Measurements from ENCODE around the gene ABCC8.
A peak's percentile ranks its signal among the peaks of the same experiment; 100 is the strongest.

Gene ABCC8

DNA sequence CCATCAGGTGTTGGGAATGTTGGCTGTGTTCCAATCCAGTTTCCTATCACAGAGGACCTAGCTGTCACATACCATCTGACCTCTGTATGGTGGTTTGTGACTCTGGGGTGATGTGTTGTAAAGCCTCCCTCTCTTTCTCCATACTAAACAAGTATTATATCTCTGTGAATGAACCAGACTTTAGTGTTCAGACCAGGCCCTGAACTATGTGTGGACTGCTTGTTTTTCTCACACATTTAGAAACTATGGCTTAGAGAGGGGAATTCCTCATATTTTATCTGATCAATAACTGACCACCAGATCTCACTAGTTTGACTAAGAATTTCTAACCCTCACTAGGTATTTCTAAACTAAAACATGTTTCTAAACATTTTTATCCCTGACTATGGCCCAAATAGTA is 107.6 kb downstream of the ABCC8 start:
- no peak for TF ChIP-seq SPI1 (IDR thresholded peaks at IDR 0.05; ENCODE audit: low read depth, low read length)
- TF ChIP-seq POLR2A (IDR thresholded peaks at IDR 0.05; ENCODE audit: low read depth, low read length), result no peak
- no peak for TF ChIP-seq TAF1 (IDR thresholded peaks at IDR 0.05; ENCODE audit: low read depth, low read length)
- no peak for TF ChIP-seq POU2F2 (IDR thresholded peaks at IDR 0.05; ENCODE audit: low read depth, low read length)
- no peak for TF ChIP-seq PAX5 (IDR thresholded peaks at IDR 0.05; ENCODE audit: insufficient read depth, low read length, severe bottlenecking)
- no peak for TF ChIP-seq POLR2AphosphoS5 (IDR thresholded peaks at IDR 0.05; ENCODE audit: low read depth, low read length)
- FAIRE-seq (no peak), DNase-seq (ENCODE audit: insufficient read length, low spot score) (no peak)

- FAIRE-seq (no peak), DNase-seq (ENCODE audit: insufficient read length, low spot score) (no peak)
- TF ChIP-seq SPI1 (IDR thresholded peaks at IDR 0.05; ENCODE audit: low read depth, low read length) (no peak), POU2F2 (IDR thresholded peaks at IDR 0.05; ENCODE audit: low read depth, low read length) (no peak), POLR2A (IDR thresholded peaks at IDR 0.05; ENCODE audit: low read depth, low read length) (no peak), TAF1 (IDR thresholded peaks at IDR 0.05; ENCODE audit: low read depth, low read length) (no peak), PAX5 (IDR thresholded peaks at IDR 0.05; ENCODE audit: insufficient read depth, low read length, severe bottlenecking) (no peak), POLR2AphosphoS5 (IDR thresholded peaks at IDR 0.05; ENCODE audit: low read depth, low read length) (no peak)
Observed at GRCh38 chr11:17368551-17368950, 108.1 kb downstream of the ABCC8 start.

DNA sequence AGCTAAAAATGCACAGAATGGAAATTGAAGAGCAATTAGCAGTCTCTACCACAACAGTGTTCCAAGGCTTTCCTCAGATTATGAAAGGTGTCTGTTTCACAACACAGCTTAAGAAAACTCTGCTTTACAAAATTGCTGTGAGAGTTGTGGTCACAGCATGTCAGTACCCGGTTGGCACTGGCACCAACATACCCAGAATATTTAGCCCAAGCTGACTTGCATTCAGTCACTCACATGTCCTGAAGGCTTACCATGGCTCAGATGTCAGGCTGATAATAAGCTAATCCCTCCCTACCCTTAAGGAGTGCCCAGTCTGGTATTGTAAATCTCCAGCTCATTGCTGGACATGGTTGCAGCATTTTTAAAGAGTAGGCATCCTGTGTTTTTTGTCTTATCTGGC is 110.2 kb downstream of the ABCC8 start:
- TF ChIP-seq POU2F2 (IDR thresholded peaks at IDR 0.05; ENCODE audit: low read depth, low read length), result no peak
- no peak for TF ChIP-seq POLR2AphosphoS5 (IDR thresholded peaks at IDR 0.05; ENCODE audit: low read depth, low read length)
- TF ChIP-seq PAX5 (IDR thresholded peaks at IDR 0.05; ENCODE audit: insufficient read depth, low read length, severe bottlenecking), result no peak
- TF ChIP-seq POLR2A (IDR thresholded peaks at IDR 0.05; ENCODE audit: low read depth, low read length), result no peak
- no peak for TF ChIP-seq TAF1 (IDR thresholded peaks at IDR 0.05; ENCODE audit: low read depth, low read length)
- no peak for TF ChIP-seq SPI1 (IDR thresholded peaks at IDR 0.05; ENCODE audit: low read depth, low read length)

GRCh38 chr11:17354601-17354991 is 122.0 kb downstream of the ABCC8 start:
- FAIRE-seq (no peak), DNase-seq (ENCODE audit: insufficient read length, low spot score) (peak; percentile 29)
- TF ChIP-seq TAF1 (IDR thresholded peaks at IDR 0.05; ENCODE audit: low read depth, low read length) (no peak), POLR2A (IDR thresholded peaks at IDR 0.05; ENCODE audit: low read depth, low read length) (no peak), SPI1 (IDR thresholded peaks at IDR 0.05; ENCODE audit: low read depth, low read length) (no peak), POU2F2 (IDR thresholded peaks at IDR 0.05; ENCODE audit: low read depth, low read length) (no peak), POLR2AphosphoS5 (IDR thresholded peaks at IDR 0.05; ENCODE audit: low read depth, low read length) (no peak), PAX5 (IDR thresholded peaks at IDR 0.05; ENCODE audit: insufficient read depth, low read length, severe bottlenecking) (no peak)

More for the DNA sequence above, 110.2 kb downstream of the ABCC8 start:
- FAIRE-seq, result no peak
- no peak for DNase-seq (ENCODE audit: insufficient read length, low spot score)

DNA sequence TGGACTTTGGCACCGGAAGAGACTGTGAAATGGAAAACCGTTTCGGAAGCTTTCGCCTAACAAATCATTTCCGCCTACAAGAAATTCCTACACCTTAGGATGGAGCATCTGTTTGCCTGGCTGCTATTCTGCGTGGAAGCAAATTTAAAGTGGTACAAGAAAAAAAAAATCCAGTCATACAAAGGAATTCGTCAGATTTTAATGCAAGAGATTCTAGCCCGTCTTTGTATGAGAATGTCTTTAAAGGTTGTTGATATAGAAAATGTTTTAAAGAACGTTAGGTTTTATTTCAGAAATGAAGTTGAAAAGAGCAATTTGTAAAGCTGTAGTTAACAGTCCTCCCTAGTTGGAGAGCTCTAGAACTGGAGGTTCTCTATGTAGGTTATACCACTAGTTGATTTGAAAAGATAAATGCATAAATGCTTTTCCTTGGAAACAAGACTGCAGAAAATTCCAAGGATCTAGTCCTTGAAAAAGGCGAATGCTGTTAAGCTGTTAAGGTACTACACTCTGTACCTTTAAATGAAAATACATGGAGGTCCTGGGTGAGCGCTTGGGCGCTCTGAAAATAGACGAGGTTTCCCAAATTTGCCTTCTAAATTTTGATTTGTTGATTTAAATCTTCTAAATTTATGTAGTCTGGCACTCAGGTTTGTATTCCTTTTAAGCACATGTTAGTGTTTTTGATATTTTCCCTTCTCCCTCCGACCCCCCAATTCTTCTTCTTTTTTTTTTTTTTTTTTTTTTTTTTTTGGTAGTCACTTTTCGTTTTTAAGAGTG is 122.6 kb downstream of the ABCC8 start:
- no peak for DNase-seq (ENCODE audit: insufficient read length, low spot score)

DNA sequence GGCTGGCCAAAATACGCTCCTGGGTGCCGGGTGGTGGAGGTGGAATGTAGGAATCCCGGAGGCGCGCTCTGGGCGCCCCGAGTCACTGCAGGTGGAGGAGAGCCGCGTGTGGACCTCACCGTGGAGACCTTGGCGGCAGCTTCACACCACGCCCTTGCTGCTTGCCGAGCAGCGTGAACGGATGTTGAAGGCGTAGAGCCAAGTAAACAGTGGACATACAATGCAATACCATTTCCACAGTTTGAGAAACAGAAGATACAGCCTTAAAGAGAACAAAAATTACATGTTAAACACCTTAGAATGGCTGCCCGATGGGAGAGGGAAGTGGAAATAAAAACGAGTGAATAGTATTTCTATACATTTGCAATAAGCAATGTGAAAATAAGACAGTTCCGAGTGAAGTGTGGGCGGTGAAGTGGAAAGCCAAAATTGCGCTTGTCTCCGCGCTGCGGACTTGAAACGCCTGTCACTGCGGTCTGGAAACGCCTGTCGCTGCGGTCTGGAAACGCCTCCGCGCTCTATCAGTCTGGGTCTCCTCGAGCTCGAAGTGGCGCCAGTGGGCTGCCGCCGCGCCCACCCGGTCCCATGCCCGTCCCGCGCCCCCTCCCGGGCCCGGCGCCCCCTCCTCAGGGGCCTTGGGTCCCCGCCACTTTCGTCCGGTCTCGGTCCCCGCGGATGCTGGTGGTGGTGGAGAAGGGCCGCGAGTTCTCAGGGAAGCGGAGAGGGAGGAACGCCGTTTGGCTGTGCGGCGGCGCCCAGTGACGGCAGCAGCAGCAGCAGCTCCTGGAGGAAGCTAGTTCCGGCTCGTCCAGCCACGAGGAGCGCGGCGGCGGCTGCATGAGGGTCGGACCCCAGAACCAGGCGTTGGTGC is 123.5 kb downstream of the ABCC8 start:
- DNase-seq (ENCODE audit: insufficient read length, low spot score), result peak; percentile 29
- peak; percentile 58 for FAIRE-seq
- TF ChIP-seq TAF1 (IDR thresholded peaks at IDR 0.05; ENCODE audit: low read depth, low read length) (no peak), SPI1 (IDR thresholded peaks at IDR 0.05; ENCODE audit: low read depth, low read length) (no peak), POLR2A (IDR thresholded peaks at IDR 0.05; ENCODE audit: low read depth, low read length) (no peak), POLR2AphosphoS5 (IDR thresholded peaks at IDR 0.05; ENCODE audit: low read depth, low read length) (no peak), POU2F2 (IDR thresholded peaks at IDR 0.05; ENCODE audit: low read depth, low read length) (no peak), PAX5 (IDR thresholded peaks at IDR 0.05; ENCODE audit: insufficient read depth, low read length, severe bottlenecking) (no peak)

More for the DNA sequence above, 122.6 kb downstream of the ABCC8 start:
- FAIRE-seq, result no peak
- no peak for TF ChIP-seq TAF1 (IDR thresholded peaks at IDR 0.05; ENCODE audit: low read depth, low read length)
- TF ChIP-seq PAX5 (IDR thresholded peaks at IDR 0.05; ENCODE audit: insufficient read depth, low read length, severe bottlenecking), result no peak

- peak; percentile 37 for DNase-seq (ENCODE audit: insufficient read length, low spot score)
- peak; percentile 20 for FAIRE-seq
Observed at GRCh38 chr11:17351510-17352176, 125.0 kb downstream of the ABCC8 start, which contains the start of gene NCR3LG1. TSS of gene NCR3LG1 (plus strand) at chr11:17351800. CDS start at chr11:17351970, 170 bp downstream.

GRCh38 chr11:17351172-17351509 is 125.5 kb downstream of the ABCC8 start:
- DNase-seq (ENCODE audit: insufficient read length, low spot score) (no peak), FAIRE-seq (no peak)
- no peak for TF ChIP-seq SPI1 (IDR thresholded peaks at IDR 0.05; ENCODE audit: low read depth, low read length)
- TF ChIP-seq POLR2A (IDR thresholded peaks at IDR 0.05; ENCODE audit: low read depth, low read length), result no peak
- no peak for TF ChIP-seq TAF1 (IDR thresholded peaks at IDR 0.05; ENCODE audit: low read depth, low read length)
- TF ChIP-seq POLR2AphosphoS5 (IDR thresholded peaks at IDR 0.05; ENCODE audit: low read depth, low read length), result no peak
- TF ChIP-seq POU2F2 (IDR thresholded peaks at IDR 0.05; ENCODE audit: low read depth, low read length), result no peak
- TF ChIP-seq PAX5 (IDR thresholded peaks at IDR 0.05; ENCODE audit: insufficient read depth, low read length, severe bottlenecking), result no peak

More at GRCh38 chr11:17351510-17352176, 125.0 kb downstream of the ABCC8 start, which contains the start of gene NCR3LG1:
- TF ChIP-seq POLR2AphosphoS5 (IDR thresholded peaks at IDR 0.05; ENCODE audit: low read depth, low read length), result no peak
- TF ChIP-seq POU2F2 (IDR thresholded peaks at IDR 0.05; ENCODE audit: low read depth, low read length), result no peak
- no peak for TF ChIP-seq SPI1 (IDR thresholded peaks at IDR 0.05; ENCODE audit: low read depth, low read length)
- no peak for TF ChIP-seq TAF1 (IDR thresholded peaks at IDR 0.05; ENCODE audit: low read depth, low read length)
- no peak for TF ChIP-seq PAX5 (IDR thresholded peaks at IDR 0.05; ENCODE audit: insufficient read depth, low read length, severe bottlenecking)
- TF ChIP-seq POLR2A (IDR thresholded peaks at IDR 0.05; ENCODE audit: low read depth, low read length), result no peak
